ENCODE data around the gene CMTM7. TPM values are rescaled to one million over a fixed set of nuclear protein-coding genes. Genes with fewer than 3 reads are reported as not detected.
A peak's percentile ranks its signal among the peaks of the same experiment; 100 is the strongest.

CMTM7 gene
- polyA plus RNA-seq, 1 of the 3 experiments (the other 2 are of a cell fraction): 50.1 TPM

DNA sequence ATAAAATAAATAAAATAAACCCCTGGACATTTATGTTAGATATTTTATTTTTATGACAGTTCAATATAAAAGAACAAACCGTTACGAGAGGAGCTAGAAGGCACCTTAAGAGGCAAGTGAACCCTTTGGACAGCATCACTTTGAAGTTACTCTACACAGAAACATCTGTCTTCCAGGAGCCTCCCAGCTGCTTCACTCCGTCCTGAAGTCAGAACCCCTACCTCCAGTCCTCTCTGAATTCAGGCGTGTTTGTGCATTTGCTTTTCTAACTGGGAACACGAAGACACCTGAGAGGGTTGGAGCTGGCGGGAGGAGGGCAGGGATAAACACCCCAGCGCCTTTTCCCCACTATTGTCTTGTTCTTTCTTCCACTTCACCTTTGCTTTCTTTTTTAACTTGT is 46.2 kb downstream of the CMTM7 start:
- DNase-seq: no peak
- Histone ChIP-seq H3K27ac (ENCODE audit: low read depth in 2 of 2, low read length in 1 of 2) (peak overlapping the region in 1 of 2 experiments; percentile 28; a peak in 2 of 4 replicates), H3K4me1 (ENCODE audit: control insufficient read depth in 1 of 2, insufficient read depth in 2 of 2, low read depth in 1 of 2, low read length in 1 of 2) (peaks cover 5 to 7% of the 10 kb centered on the region in 2 experiments; a peak in 2 of 4 replicates), H3K27me3 (ENCODE audit: insufficient read depth) (no peaks in the 10 kb centered on the region), H2AFZ (ENCODE audit: low read depth) (no peak overlapping the region), H3K9me2 (no peaks in the 10 kb centered on the region), H3K4me3 (ENCODE audit: low read depth in 2 of 2, low read length in 1 of 2) (no peak overlapping the region), H3K9me3 (no peaks in the 10 kb centered on the region), H3K36me3 (replicated peaks in 1 of 2; ENCODE audit: control insufficient read depth in 1 of 2, insufficient read depth in 2 of 2, low read length in 1 of 2) (no peaks in the 10 kb centered on the region), H4K20me1 (ENCODE audit: insufficient read depth) (no peaks in the 10 kb centered on the region), H3F3A (replicated peaks; ENCODE audit: insufficient read depth) (peaks cover 2% of the 10 kb centered on the region), H3K9ac (no peak overlapping the region), H3K79me2 (ENCODE audit: insufficient read depth) (peaks cover 40% of the 10 kb centered on the region; the same call in 1 of the 2 replicates), H3K4me2 (no peak overlapping the region)
- 96% methylated on average over 7 of the region's 7 CpGs for WGBS (ENCODE audit: low lambda C conversion rate)
- POLR2A ChIA-PET: no interaction called here
- CTCF ChIA-PET: interaction anchor here (1.2 to 1.3 kb wide), 2 partner anchors 30 to 33 kb away, joined by 3 to 4 read pairs; no protein-coding TSS in a partner anchor
- TF ChIP-seq, protein P1, sequence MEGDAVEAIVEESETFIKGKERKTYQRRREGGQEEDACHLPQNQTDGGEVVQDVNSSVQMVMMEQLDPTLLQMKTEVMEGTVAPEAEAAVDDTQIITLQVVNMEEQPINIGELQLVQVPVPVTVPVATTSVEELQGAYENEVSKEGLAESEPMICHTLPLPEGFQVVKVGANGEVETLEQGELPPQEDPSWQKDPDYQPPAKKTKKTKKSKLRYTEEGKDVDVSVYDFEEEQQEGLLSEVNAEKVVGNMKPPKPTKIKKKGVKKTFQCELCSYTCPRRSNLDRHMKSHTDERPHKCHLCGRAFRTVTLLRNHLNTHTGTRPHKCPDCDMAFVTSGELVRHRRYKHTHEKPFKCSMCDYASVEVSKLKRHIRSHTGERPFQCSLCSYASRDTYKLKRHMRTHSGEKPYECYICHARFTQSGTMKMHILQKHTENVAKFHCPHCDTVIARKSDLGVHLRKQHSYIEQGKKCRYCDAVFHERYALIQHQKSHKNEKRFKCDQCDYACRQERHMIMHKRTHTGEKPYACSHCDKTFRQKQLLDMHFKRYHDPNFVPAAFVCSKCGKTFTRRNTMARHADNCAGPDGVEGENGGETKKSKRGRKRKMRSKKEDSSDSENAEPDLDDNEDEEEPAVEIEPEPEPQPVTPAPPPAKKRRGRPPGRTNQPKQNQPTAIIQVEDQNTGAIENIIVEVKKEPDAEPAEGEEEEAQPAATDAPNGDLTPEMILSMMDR (IDR thresholded peaks at IDR 0.05): no peak
- no peak for TF ChIP-seq GABPA (IDR thresholded peaks at IDR 0.05; ENCODE audit: low read depth)
- no peak for TF ChIP-seq MXI1 (IDR thresholded peaks at IDR 0.05; ENCODE audit: low read depth, low read length)
- no peak for TF ChIP-seq NRF1 (IDR thresholded peaks at IDR 0.05; ENCODE audit: low read depth, low read length)
- TF ChIP-seq, protein P2, sequence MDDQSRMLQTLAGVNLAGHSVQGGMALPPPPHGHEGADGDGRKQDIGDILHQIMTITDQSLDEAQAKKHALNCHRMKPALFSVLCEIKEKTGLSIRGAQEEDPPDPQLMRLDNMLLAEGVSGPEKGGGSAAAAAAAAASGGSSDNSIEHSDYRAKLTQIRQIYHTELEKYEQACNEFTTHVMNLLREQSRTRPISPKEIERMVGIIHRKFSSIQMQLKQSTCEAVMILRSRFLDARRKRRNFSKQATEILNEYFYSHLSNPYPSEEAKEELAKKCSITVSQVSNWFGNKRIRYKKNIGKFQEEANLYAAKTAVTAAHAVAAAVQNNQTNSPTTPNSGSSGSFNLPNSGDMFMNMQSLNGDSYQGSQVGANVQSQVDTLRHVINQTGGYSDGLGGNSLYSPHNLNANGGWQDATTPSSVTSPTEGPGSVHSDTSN (IDR thresholded peaks at IDR 0.05): no peak
- TF ChIP-seq CHD2 (IDR thresholded peaks at IDR 0.05; ENCODE audit: low read length, partially characterized antibody): no peak
- TF ChIP-seq, protein P3, sequence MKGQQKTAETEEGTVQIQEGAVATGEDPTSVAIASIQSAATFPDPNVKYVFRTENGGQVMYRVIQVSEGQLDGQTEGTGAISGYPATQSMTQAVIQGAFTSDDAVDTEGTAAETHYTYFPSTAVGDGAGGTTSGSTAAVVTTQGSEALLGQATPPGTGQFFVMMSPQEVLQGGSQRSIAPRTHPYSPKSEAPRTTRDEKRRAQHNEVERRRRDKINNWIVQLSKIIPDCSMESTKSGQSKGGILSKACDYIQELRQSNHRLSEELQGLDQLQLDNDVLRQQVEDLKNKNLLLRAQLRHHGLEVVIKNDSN (IDR thresholded peaks at IDR 0.05; ENCODE audit: borderline replicate concordance, low read depth): no peak
- no peak for TF ChIP-seq MEF2A (IDR thresholded peaks at IDR 0.05; ENCODE audit: borderline replicate concordance, low read depth)
- TF ChIP-seq, protein P4, sequence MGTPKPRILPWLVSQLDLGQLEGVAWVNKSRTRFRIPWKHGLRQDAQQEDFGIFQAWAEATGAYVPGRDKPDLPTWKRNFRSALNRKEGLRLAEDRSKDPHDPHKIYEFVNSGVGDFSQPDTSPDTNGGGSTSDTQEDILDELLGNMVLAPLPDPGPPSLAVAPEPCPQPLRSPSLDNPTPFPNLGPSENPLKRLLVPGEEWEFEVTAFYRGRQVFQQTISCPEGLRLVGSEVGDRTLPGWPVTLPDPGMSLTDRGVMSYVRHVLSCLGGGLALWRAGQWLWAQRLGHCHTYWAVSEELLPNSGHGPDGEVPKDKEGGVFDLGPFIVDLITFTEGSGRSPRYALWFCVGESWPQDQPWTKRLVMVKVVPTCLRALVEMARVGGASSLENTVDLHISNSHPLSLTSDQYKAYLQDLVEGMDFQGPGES (IDR thresholded peaks at IDR 0.05; ENCODE audit: low read depth, low read length): no peak
- TF ChIP-seq FOSL2 (IDR thresholded peaks at IDR 0.05; ENCODE audit: borderline replicate concordance, low read depth): no peak
- no peak for TF ChIP-seq RFX5 (IDR thresholded peaks at IDR 0.05; ENCODE audit: low read length)
- TF ChIP-seq SIN3A (IDR thresholded peaks at IDR 0.05; ENCODE audit: borderline replicate concordance, low read depth, low read length): no peak
- TF ChIP-seq POLR2AphosphoS5 (IDR thresholded peaks at IDR 0.05; ENCODE audit: low read depth, low read length): no peak
- TF ChIP-seq NFIC (IDR thresholded peaks at IDR 0.05; ENCODE audit: borderline replicate concordance): no peak
- TF ChIP-seq GATA2 (CRISPR knock-in tag; IDR thresholded peaks at IDR 0.05): no peak

All from SK-N-SH (cell line).